ENCODE measurements around the gene BACE2. TPM values are rescaled to one million over a fixed set of nuclear protein-coding genes. Genes with fewer than 3 reads are reported as not detected.

The BACE2 gene
- polyA plus RNA-seq, 1 donor from 2014 or later: 0.32 TPM

DNA sequence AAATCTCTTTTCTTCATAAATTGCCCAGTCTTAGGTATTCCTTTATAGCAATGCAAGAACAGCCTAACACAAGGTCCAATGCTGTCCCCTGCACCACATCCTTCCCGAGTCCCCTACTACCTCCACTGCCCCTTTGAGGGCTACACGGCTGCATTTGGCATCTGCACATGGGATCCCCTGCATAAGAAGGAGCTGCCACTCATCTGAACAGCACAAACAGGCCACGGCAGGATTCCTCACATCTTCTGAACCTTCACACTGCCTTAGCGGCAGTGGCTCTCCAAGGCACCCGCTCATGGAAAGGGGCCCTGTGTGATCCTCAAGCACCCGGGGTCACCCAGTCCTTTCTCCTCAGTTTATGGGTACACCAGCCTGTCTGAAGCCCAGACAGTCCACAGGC lies 29.2 kb upstream of the BACE2 start:
- Histone ChIP-seq H3K9me3 (ENCODE audit: low read length) (no peaks in the 10 kb centered on the region), H3K9me2 (ENCODE audit: insufficient read depth, low read length) (no peaks in the 10 kb centered on the region), H3F3A (ENCODE audit: insufficient read depth, low read length, poor library complexity, severe bottlenecking) (no peaks in the 10 kb centered on the region), H3K27me3 (ENCODE audit: insufficient read depth, low read depth, low read length) (no peaks in the 10 kb centered on the region), H3K4me2 (ENCODE audit: low read length) (no peak overlapping the region), H4K20me1 (ENCODE audit: insufficient read depth) (no peaks in the 10 kb centered on the region), H3K36me3 (ENCODE audit: insufficient read depth, low read length) (no peaks in the 10 kb centered on the region), H2AFZ (ENCODE audit: low read depth, low read length) (no peak overlapping the region), H3K9ac (ENCODE audit: low read length) (no peak overlapping the region), H3K79me2 (replicated peaks; ENCODE audit: insufficient read depth, low read length) (no peaks in the 10 kb centered on the region), H3K4me3 (ENCODE audit: low read length) (no peak overlapping the region), H3K27ac (ENCODE audit: low read length) (no peak overlapping the region)
- TF ChIP-seq, protein P1, sequence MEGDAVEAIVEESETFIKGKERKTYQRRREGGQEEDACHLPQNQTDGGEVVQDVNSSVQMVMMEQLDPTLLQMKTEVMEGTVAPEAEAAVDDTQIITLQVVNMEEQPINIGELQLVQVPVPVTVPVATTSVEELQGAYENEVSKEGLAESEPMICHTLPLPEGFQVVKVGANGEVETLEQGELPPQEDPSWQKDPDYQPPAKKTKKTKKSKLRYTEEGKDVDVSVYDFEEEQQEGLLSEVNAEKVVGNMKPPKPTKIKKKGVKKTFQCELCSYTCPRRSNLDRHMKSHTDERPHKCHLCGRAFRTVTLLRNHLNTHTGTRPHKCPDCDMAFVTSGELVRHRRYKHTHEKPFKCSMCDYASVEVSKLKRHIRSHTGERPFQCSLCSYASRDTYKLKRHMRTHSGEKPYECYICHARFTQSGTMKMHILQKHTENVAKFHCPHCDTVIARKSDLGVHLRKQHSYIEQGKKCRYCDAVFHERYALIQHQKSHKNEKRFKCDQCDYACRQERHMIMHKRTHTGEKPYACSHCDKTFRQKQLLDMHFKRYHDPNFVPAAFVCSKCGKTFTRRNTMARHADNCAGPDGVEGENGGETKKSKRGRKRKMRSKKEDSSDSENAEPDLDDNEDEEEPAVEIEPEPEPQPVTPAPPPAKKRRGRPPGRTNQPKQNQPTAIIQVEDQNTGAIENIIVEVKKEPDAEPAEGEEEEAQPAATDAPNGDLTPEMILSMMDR (IDR thresholded peaks at IDR 0.05; ENCODE audit: poor library complexity, severe bottlenecking): no peak
- TF ChIP-seq SMC3 (conservative IDR thresholded peaks at IDR 0.05; ENCODE audit: poor library complexity) (no peak), EZH2 (IDR thresholded peaks at IDR 0.05; ENCODE audit: borderline replicate concordance, insufficient read depth, low read length, poor library complexity, severe bottlenecking) (no peak), MXI1 (conservative IDR thresholded peaks at IDR 0.05; ENCODE audit: poor library complexity, severe bottlenecking) (no peak), POLR2AphosphoS5 (IDR thresholded peaks at IDR 0.05) (no peak), EP300 (conservative IDR thresholded peaks at IDR 0.05; ENCODE audit: poor library complexity, severe bottlenecking) (no peak), RAD21 (conservative IDR thresholded peaks at IDR 0.05) (no peak), TAF1 (IDR thresholded peaks at IDR 0.05; ENCODE audit: low read depth) (no peak)
- TF ChIP-seq, protein P2, sequence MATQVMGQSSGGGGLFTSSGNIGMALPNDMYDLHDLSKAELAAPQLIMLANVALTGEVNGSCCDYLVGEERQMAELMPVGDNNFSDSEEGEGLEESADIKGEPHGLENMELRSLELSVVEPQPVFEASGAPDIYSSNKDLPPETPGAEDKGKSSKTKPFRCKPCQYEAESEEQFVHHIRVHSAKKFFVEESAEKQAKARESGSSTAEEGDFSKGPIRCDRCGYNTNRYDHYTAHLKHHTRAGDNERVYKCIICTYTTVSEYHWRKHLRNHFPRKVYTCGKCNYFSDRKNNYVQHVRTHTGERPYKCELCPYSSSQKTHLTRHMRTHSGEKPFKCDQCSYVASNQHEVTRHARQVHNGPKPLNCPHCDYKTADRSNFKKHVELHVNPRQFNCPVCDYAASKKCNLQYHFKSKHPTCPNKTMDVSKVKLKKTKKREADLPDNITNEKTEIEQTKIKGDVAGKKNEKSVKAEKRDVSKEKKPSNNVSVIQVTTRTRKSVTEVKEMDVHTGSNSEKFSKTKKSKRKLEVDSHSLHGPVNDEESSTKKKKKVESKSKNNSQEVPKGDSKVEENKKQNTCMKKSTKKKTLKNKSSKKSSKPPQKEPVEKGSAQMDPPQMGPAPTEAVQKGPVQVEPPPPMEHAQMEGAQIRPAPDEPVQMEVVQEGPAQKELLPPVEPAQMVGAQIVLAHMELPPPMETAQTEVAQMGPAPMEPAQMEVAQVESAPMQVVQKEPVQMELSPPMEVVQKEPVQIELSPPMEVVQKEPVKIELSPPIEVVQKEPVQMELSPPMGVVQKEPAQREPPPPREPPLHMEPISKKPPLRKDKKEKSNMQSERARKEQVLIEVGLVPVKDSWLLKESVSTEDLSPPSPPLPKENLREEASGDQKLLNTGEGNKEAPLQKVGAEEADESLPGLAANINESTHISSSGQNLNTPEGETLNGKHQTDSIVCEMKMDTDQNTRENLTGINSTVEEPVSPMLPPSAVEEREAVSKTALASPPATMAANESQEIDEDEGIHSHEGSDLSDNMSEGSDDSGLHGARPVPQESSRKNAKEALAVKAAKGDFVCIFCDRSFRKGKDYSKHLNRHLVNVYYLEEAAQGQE (IDR thresholded peaks at IDR 0.05; ENCODE audit: borderline replicate concordance): no peak

DNA sequence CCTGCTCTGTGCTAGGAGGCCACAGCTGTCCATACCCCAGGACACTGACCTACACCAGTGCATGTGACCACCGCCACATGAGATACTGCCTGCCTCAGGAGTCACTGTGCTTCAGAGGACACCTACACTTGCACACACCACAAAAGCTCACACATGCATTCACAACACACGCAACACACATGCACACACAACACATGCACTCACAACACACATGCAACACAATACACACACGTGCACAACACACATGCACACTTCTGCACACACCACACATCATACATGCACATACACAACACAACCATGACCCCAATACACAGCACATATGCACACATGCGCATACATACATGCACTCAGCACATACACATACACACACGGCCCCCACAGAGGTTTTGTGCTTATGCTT lies 28.7 kb upstream of the BACE2 start:
- Histone ChIP-seq H3K9me2 (ENCODE audit: insufficient read depth, low read length) (no peaks in the 10 kb centered on the region), H3K27me3 (ENCODE audit: insufficient read depth, low read depth, low read length) (no peaks in the 10 kb centered on the region), H3K4me2 (ENCODE audit: low read length) (no peak overlapping the region), H3K9ac (ENCODE audit: low read length) (no peak overlapping the region), H3F3A (ENCODE audit: insufficient read depth, low read length, poor library complexity, severe bottlenecking) (no peaks in the 10 kb centered on the region), H4K20me1 (ENCODE audit: insufficient read depth) (no peaks in the 10 kb centered on the region), H3K27ac (ENCODE audit: low read length) (no peak overlapping the region), H3K9me3 (ENCODE audit: low read length) (no peaks in the 10 kb centered on the region), H3K4me3 (ENCODE audit: low read length) (no peak overlapping the region), H3K79me2 (replicated peaks; ENCODE audit: insufficient read depth, low read length) (no peaks in the 10 kb centered on the region), H3K36me3 (ENCODE audit: insufficient read depth, low read length) (no peaks in the 10 kb centered on the region), H2AFZ (ENCODE audit: low read depth, low read length) (no peak overlapping the region)
- no peak for TF ChIP-seq MXI1 (conservative IDR thresholded peaks at IDR 0.05; ENCODE audit: poor library complexity, severe bottlenecking)
- TF ChIP-seq TAF1 (IDR thresholded peaks at IDR 0.05; ENCODE audit: low read depth): no peak
- TF ChIP-seq, protein P2 (IDR thresholded peaks at IDR 0.05; ENCODE audit: borderline replicate concordance): no peak
- TF ChIP-seq, protein P1 (IDR thresholded peaks at IDR 0.05; ENCODE audit: poor library complexity, severe bottlenecking): no peak
- no peak for TF ChIP-seq SMC3 (conservative IDR thresholded peaks at IDR 0.05; ENCODE audit: poor library complexity)
- no peak for TF ChIP-seq RAD21 (conservative IDR thresholded peaks at IDR 0.05)
- no peak for TF ChIP-seq EP300 (conservative IDR thresholded peaks at IDR 0.05; ENCODE audit: poor library complexity, severe bottlenecking)
- no peak for TF ChIP-seq POLR2AphosphoS5 (IDR thresholded peaks at IDR 0.05)
- no peak for TF ChIP-seq EZH2 (IDR thresholded peaks at IDR 0.05; ENCODE audit: borderline replicate concordance, insufficient read depth, low read length, poor library complexity, severe bottlenecking)
